Measurements from ENCODE around the gene TAS2R40.

GRCh38 chr7:143271240-143271639 lies 49.4 kb downstream of the TAS2R40 start:
- no peak for TF ChIP-seq CTCF (IDR thresholded peaks at IDR 0.05; ENCODE audit: extremely low read depth in 1 of 2, insufficient read depth in 1 of 2, low read depth in 1 of 2, low read length in 2 of 2)
- no peak for TF ChIP-seq POLR2A (IDR thresholded peaks at IDR 0.05; ENCODE audit: low read depth, low read length)
- TF ChIP-seq GATA2 (IDR thresholded peaks at IDR 0.05; ENCODE audit: insufficient read depth, insufficient read length, low read depth, low read length) = no peak
- no peak for TF ChIP-seq POLR2AphosphoS5 (IDR thresholded peaks at IDR 0.05; ENCODE audit: insufficient read depth, low read depth, low read length)
- no peak for TF ChIP-seq FOS (IDR thresholded peaks at IDR 0.05; ENCODE audit: borderline replicate concordance, insufficient read depth, low read length)
- no peak for TF ChIP-seq EZH2 (IDR thresholded peaks at IDR 0.05; ENCODE audit: borderline replicate concordance, low read depth, low read length, severe bottlenecking)
- no peak for TF ChIP-seq MAX (IDR thresholded peaks at IDR 0.05; ENCODE audit: insufficient read depth, insufficient read length)

Measured in endothelial cell of umbilical vein (primary cell).